Liver (tissue), 9 donors: ENCODE data around the gene ZEB1. TPM values are rescaled to one million over a fixed set of nuclear protein-coding genes. Genes with fewer than 3 reads are reported as not detected.

Source experiments
- DNase-seq: peaks from one replicate; pipeline ENCODE4 v3.0.0-alpha.2; 2017; ENCODE audit warnings: low spot score
- H3K27ac ChIP-seq, 2 donors: one replicate each; pipeline ENCODE4 v1.7.0; 2013; ENCODE audit warnings: inconsistent platforms in 2 of 2, low read length in 2 of 2, control low read depth in 1 of 2, low read depth in 1 of 2, mild to moderate bottlenecking in 1 of 2
- H3K27me3 ChIP-seq, 4 donors: one replicate each; pipeline versions ENCODE4 v1.6.1 to v1.7.0; 2013; ENCODE audit warnings: low read length in 3 of 4, inconsistent platforms in 1 of 4, mild to moderate bottlenecking in 1 of 4, moderate library complexity in 1 of 4; ENCODE audit not compliant: control insufficient read depth in 4 of 4, insufficient read depth in 4 of 4
- H3K36me3 ChIP-seq, 4 donors: one replicate each; pipeline versions ENCODE4 v1.6.1 to v1.7.0; 2013; ENCODE audit warnings: low read length in 3 of 4, mild to moderate bottlenecking in 3 of 4, low read depth in 1 of 4, moderate library complexity in 1 of 4; ENCODE audit not compliant: control insufficient read depth in 4 of 4, insufficient read depth in 3 of 4
- H3K4me1 ChIP-seq, 4 donors: one replicate each; pipeline versions ENCODE4 v1.6.1 to v1.7.0; 2013; ENCODE audit warnings: low read length in 3 of 4, mild to moderate bottlenecking in 3 of 4, moderate library complexity in 1 of 4; ENCODE audit not compliant: control insufficient read depth in 4 of 4, insufficient read depth in 4 of 4
- H3K4me3 ChIP-seq, 3 donors: one replicate each; pipeline versions ENCODE4 v1.6.1 to v1.7.0; 2013; ENCODE audit warnings: low read length in 3 of 3, control low read depth in 1 of 3, low read depth in 1 of 3, mild to moderate bottlenecking in 1 of 3
- H3K9ac ChIP-seq, 2 donors: one replicate each; pipeline ENCODE4 v1.7.0; 2013; ENCODE audit warnings: low read length in 2 of 2, mild to moderate bottlenecking in 2 of 2, moderate library complexity in 2 of 2, control low read depth in 1 of 2, low read depth in 1 of 2
- H3K9me3 ChIP-seq, 4 donors: one replicate each; pipeline versions ENCODE4 v1.6.1 to v1.7.0; 2013; ENCODE audit warnings: low read length in 3 of 4; ENCODE audit not compliant: control insufficient read depth in 4 of 4
- ATF3 ChIP-seq: IDR thresholded peaks from 2 replicates; pipeline ENCODE4 v1.6.1; 2016; ENCODE audit warnings: antibody characterized with exemption
- CTCF ChIP-seq: fragments of 150-350 bp; IDR thresholded peaks from 2 replicates; pipeline ENCODE4 v1.5.1; 2017; ENCODE audit warnings: improper control_type of control experiment, low read depth, low read length; ENCODE audit not compliant: missing input control
- EGR1 ChIP-seq, 2 donors: IDR thresholded peaks; 2 replicates each; pipeline ENCODE4 v1.6.1; 2016 to 2018; ENCODE audit warnings: antibody characterized with exemption in 2 of 2, low read depth in 2 of 2
- FOXA1 ChIP-seq: IDR thresholded peaks from 2 replicates; pipeline ENCODE4 v1.6.1; 2016; ENCODE audit warnings: antibody characterized with exemption
- FOXA2 ChIP-seq: IDR thresholded peaks from 2 replicates; pipeline ENCODE4 v1.6.1; 2016; ENCODE audit warnings: antibody characterized with exemption
- GABPA ChIP-seq, 2 donors: IDR thresholded peaks in 1 of 2; conservative IDR thresholded peaks in 1 of 2; 2 replicates each; pipeline ENCODE4 v1.6.1; 2016; ENCODE audit warnings: antibody characterized with exemption in 2 of 2, mild to moderate bottlenecking in 1 of 2, moderate library complexity in 1 of 2
- HNF4A ChIP-seq, 2 donors: conservative IDR thresholded peaks; 2 replicates each; pipeline ENCODE4 v1.6.1; 2016; ENCODE audit warnings: antibody characterized with exemption in 2 of 2, mild to moderate bottlenecking in 2 of 2
- HNF4G ChIP-seq: IDR thresholded peaks from 2 replicates; pipeline ENCODE4 v1.6.1; 2016; ENCODE audit warnings: antibody characterized with exemption
- NR2F2 ChIP-seq: IDR thresholded peaks from 2 replicates; pipeline ENCODE4 v1.6.1; 2016; ENCODE audit warnings: antibody characterized with exemption
- RAD21 ChIP-seq, 2 donors: IDR thresholded peaks; 2 replicates each; pipeline ENCODE4 v1.6.1; 2016; ENCODE audit warnings: antibody characterized with exemption in 2 of 2, mild to moderate bottlenecking in 2 of 2
- REST ChIP-seq: IDR thresholded peaks from 2 replicates; pipeline ENCODE4 v1.6.1; 2016; ENCODE audit warnings: antibody characterized with exemption, mild to moderate bottlenecking
- RXRA ChIP-seq, 2 donors: IDR thresholded peaks; 2 replicates each; pipeline ENCODE4 v1.6.1; 2017 to 2018; ENCODE audit warnings: antibody characterized with exemption in 2 of 2, mild to moderate bottlenecking in 1 of 2
- SP1 ChIP-seq: IDR thresholded peaks from 2 replicates; pipeline ENCODE4 v1.6.1; 2018; ENCODE audit warnings: antibody characterized with exemption, mild to moderate bottlenecking
- YY1 ChIP-seq: IDR thresholded peaks from 2 replicates; pipeline ENCODE4 v1.6.1; 2016; ENCODE audit warnings: antibody characterized with exemption, mild to moderate bottlenecking
- WGBS: extraction: QIAGEN DNeasy Blood & Tissue Kit; methylation state at CpG from one replicate; pipeline ENCODE4 v1.1.7; 2013; 5-methylcytosine and 5-hydroxymethylcytosine counted together
- polyA plus RNA-seq, 2 donors: library from polyadenylated mRNA; stranded (reverse) in 1 of 2; unstranded in 1 of 2; fragments of 200-250 nt in 1 of 2; fragments of >200 nt in 1 of 2; fragmentation: Nextera tagmentation in 1 of 2; extraction: Ambion mirVana in 1 of 2; gene quantifications; one replicate each; pipeline versions ENCODE4 v1.2.1 to v1.2.3, GENCODE V29; 2013 to 2015
- total RNA-seq, 2 donors: library from RNA; depleted of rRNA; stranded (reverse); fragments of >200 nt; gene quantifications; one replicate each; pipeline ENCODE4 v1.2.3, GENCODE V29; 2014
- donor health status: healthy.
- donor health status: healthy.
- donor health status: healthy.
- donor health status: healthy.
- donor health status: healthy.

The ZEB1 gene
- total and polyA plus RNA-seq, 4 donors, result 3.2 to 19.6 (median 6.5) TPM

- no peaks in the 10 kb centered on the region for H3K36me3 ChIP-seq
- no peaks in the 10 kb centered on the region for H3K9me3 ChIP-seq
- no peak overlapping the region for H3K9ac ChIP-seq
- WGBS, result 98% methylated on average over 1 of the region's 1 CpG
- no peaks in the 10 kb centered on the region for H3K4me1 ChIP-seq
- H3K27ac ChIP-seq, result no peak overlapping the region
- H3K27me3 ChIP-seq, result no peaks in the 10 kb centered on the region
- no peak overlapping the region for H3K4me3 ChIP-seq
- TF ChIP-seq RXRA (IDR thresholded peaks at IDR 0.05) (peak in 1 of 2 donors; percentile 21), SP1 (no peak), EGR1 (IDR thresholded peaks at IDR 0.05; ENCODE audit: low read depth in 2 of 2) (no peak), RAD21 (IDR thresholded peaks at IDR 0.05) (peak; percentile 88 to 92), CTCF (peak; percentile 52), HNF4A (conservative IDR thresholded peaks at IDR 0.05) (no peak)
- DNase-seq, result no peak
Observed at GRCh38 chr10:31490858-31491504, 172.0 kb downstream of the ZEB1 start.

- no peak for DNase-seq
- TF ChIP-seq HNF4A (conservative IDR thresholded peaks at IDR 0.05) (no peak), REST (no peak), YY1 (no peak), FOXA1 (no peak), GABPA (IDR thresholded peaks at IDR 0.05 in 1 of 2, conservative IDR thresholded peaks at IDR 0.05 in 1 of 2) (no peak), HNF4G (no peak), ATF3 (no peak), RAD21 (IDR thresholded peaks at IDR 0.05) (no peak), NR2F2 (no peak), SP1 (no peak), RXRA (IDR thresholded peaks at IDR 0.05) (no peak), EGR1 (IDR thresholded peaks at IDR 0.05; ENCODE audit: low read depth in 2 of 2) (no peak), FOXA2 (no peak)
- H3K9ac ChIP-seq, result no peak overlapping the region
- H3K9me3 ChIP-seq, result peaks cover 0 to 8% (median 0%) of the 10 kb centered on the region in 4 donors
- H3K27ac ChIP-seq, result no peak overlapping the region
- no peaks in the 10 kb centered on the region for H3K27me3 ChIP-seq
- H3K4me3 ChIP-seq, result no peak overlapping the region
- peaks cover 1 to 13% (median 9%) of the 10 kb centered on the region in 4 donors for H3K36me3 ChIP-seq
- 87% methylated on average over 2 of the region's 2 CpGs for whole genome bisulfite sequencing
- H3K4me1 ChIP-seq, result peaks cover 0 to 1% (median 0%) of the 10 kb centered on the region in 4 donors
Observed at GRCh38 chr10:31507427-31507826, 188.4 kb downstream of the ZEB1 start.
